H9 (cell line): ENCODE results near the gene WDR33. TPM values are rescaled to one million over a fixed set of nuclear protein-coding genes. Genes with fewer than 3 reads are reported as not detected.
A peak's percentile ranks its signal among the peaks of the same experiment; 100 is the strongest.

Experiments
- DNase-seq: peaks from one replicate; pipeline ENCODE4 v3.0.0-alpha.2; 2017
- H2AFZ ChIP-seq: one replicate; pipeline ENCODE4 v1.6.1; 2013; ENCODE audit warnings: mild to moderate bottlenecking, low read length, control low read depth, moderate library complexity
- H2AK5ac ChIP-seq: 2 replicates; pipeline ENCODE4 v1.6.1; 2013; ENCODE audit warnings: low read length, control low read depth, mixed read lengths; ENCODE audit not compliant: insufficient read length
- H2BK120ac ChIP-seq: one replicate; pipeline ENCODE4 v1.6.1; 2013; ENCODE audit warnings: low read depth, mild to moderate bottlenecking, low read length, control low read depth, inconsistent platforms; ENCODE audit not compliant: poor library complexity, severe bottlenecking
- H2BK12ac ChIP-seq: 2 replicates; pipeline ENCODE4 v1.6.1; 2013; ENCODE audit warnings: low read length, control low read depth, mixed read lengths, low read depth; ENCODE audit not compliant: insufficient read length
- H2BK15ac ChIP-seq: 2 replicates; pipeline ENCODE4 v1.6.1; 2013; ENCODE audit warnings: low read depth, low read length, control low read depth
- H2BK20ac ChIP-seq: one replicate; pipeline ENCODE4 v1.6.1; 2013; ENCODE audit warnings: low read depth, mild to moderate bottlenecking, low read length, control low read depth, inconsistent platforms; ENCODE audit not compliant: poor library complexity, severe bottlenecking
- H2BK5ac ChIP-seq: 2 replicates; pipeline ENCODE4 v1.6.1; 2013; ENCODE audit warnings: low read length, control low read depth, mixed read lengths; ENCODE audit not compliant: insufficient read length
- H3K14ac ChIP-seq: 2 replicates; pipeline ENCODE4 v1.6.1; 2013; ENCODE audit warnings: low read length, control low read depth; ENCODE audit not compliant: insufficient read depth
- H3K18ac ChIP-seq: 2 replicates; pipeline ENCODE4 v1.6.1; 2013; ENCODE audit warnings: low read depth, mild to moderate bottlenecking, mixed read lengths, low read length, control low read depth; ENCODE audit not compliant: insufficient read length
- H3K23ac ChIP-seq: 2 replicates; pipeline ENCODE4 v1.6.1; 2013; ENCODE audit warnings: low read length, control low read depth, mixed read lengths, low read depth; ENCODE audit not compliant: insufficient read length
- H3K23me2 ChIP-seq: 2 replicates; pipeline ENCODE4 v1.6.1; 2013; ENCODE audit warnings: low read depth, mild to moderate bottlenecking, mixed read lengths, low read length, control low read depth; ENCODE audit not compliant: insufficient read length, poor library complexity, severe bottlenecking
- H3K27ac ChIP-seq: 2 replicates; pipeline ENCODE4 v1.5.1; 2013; ENCODE audit warnings: low read length, control low read depth, mixed read lengths, low read depth; ENCODE audit not compliant: insufficient read length
- H3K27me3 ChIP-seq: 2 replicates; pipeline ENCODE4 v1.6.1; 2013; ENCODE audit warnings: low read length, control low read depth, inconsistent platforms; ENCODE audit not compliant: insufficient read depth
- H3K4ac ChIP-seq: 2 replicates; pipeline ENCODE4 v1.6.1; 2013; ENCODE audit warnings: low read depth, mild to moderate bottlenecking, control low read depth, inconsistent platforms, low read length, moderate library complexity
- H3K4me1 ChIP-seq: 2 replicates; pipeline ENCODE4 v1.6.1; 2013; ENCODE audit warnings: low read length, control low read depth, inconsistent platforms; ENCODE audit not compliant: insufficient read depth
- H3K4me2 ChIP-seq: 2 replicates; pipeline ENCODE4 v1.6.1; 2013; ENCODE audit warnings: low read length, control low read depth, mixed read lengths; ENCODE audit not compliant: insufficient read length, insufficient read depth
- H3K56ac ChIP-seq: 2 replicates; pipeline ENCODE4 v1.6.1; 2013; ENCODE audit warnings: low read depth, mild to moderate bottlenecking, mixed read lengths, low read length, control low read depth; ENCODE audit not compliant: insufficient read length
- H3K79me1 ChIP-seq: 2 replicates; pipeline ENCODE4 v1.6.1; 2013; ENCODE audit warnings: low read depth, mild to moderate bottlenecking, moderate library complexity, low read length, control low read depth, inconsistent platforms; ENCODE audit not compliant: insufficient read depth, poor library complexity, severe bottlenecking
- H3K79me2 ChIP-seq: 2 replicates; pipeline ENCODE4 v1.6.1; 2013; ENCODE audit warnings: low read length, control low read depth, inconsistent platforms; ENCODE audit not compliant: insufficient read depth
- H3K9ac ChIP-seq: 2 replicates; pipeline ENCODE4 v1.6.1; 2013; ENCODE audit warnings: low read length, control low read depth, mixed read lengths; ENCODE audit not compliant: insufficient read length; ENCODE audit errors: extremely low read depth
- H3K9me3 ChIP-seq: one replicate; pipeline ENCODE4 v1.6.1; 2013; ENCODE audit warnings: low read depth, low read length, inconsistent platforms; ENCODE audit not compliant: control insufficient read depth
- H3T11ph ChIP-seq: one replicate; pipeline ENCODE4 v1.6.1; 2013; ENCODE audit warnings: mild to moderate bottlenecking, low read length, control low read depth, inconsistent platforms
- H4K20me1 ChIP-seq: one replicate; pipeline ENCODE4 v1.6.1; 2013; ENCODE audit not compliant: control insufficient read depth, insufficient read length, insufficient read depth
- H4K5ac ChIP-seq: 2 replicates; pipeline ENCODE4 v1.6.1; 2013; ENCODE audit warnings: low read depth, mild to moderate bottlenecking, mixed read lengths, low read length, control low read depth; ENCODE audit not compliant: insufficient read length
- H4K8ac ChIP-seq: replicated peaks from 2 replicates; pipeline ENCODE4 v1.6.1; 2013; ENCODE audit warnings: low read length, control low read depth, mixed read lengths, low read depth; ENCODE audit not compliant: insufficient read length
- H4K91ac ChIP-seq: 2 replicates; pipeline ENCODE4 v1.6.1; 2013; ENCODE audit warnings: low read depth, mild to moderate bottlenecking, moderate library complexity, mixed read lengths, low read length, control low read depth; ENCODE audit not compliant: insufficient read length
- H3K27ac Mint-ChIP-seq, 3 experiments: 2 replicates in 2 of 3; 3 replicates in 1 of 3; pipeline ENCODE4 v1.8.0; 2020 to 2021; ENCODE audit warnings: mixed read lengths in 3 of 3, mild to moderate bottlenecking in 1 of 3, moderate library complexity in 1 of 3
- H3K27me3 Mint-ChIP-seq: 2 replicates; pipeline ENCODE4 v1.8.0; 2021; ENCODE audit warnings: low read depth, mild to moderate bottlenecking, moderate library complexity, mixed read lengths
- H3K36me3 Mint-ChIP-seq, 3 experiments: 2 replicates in 2 of 3; 3 replicates in 1 of 3; pipeline ENCODE4 v1.8.0; 2020 to 2021; ENCODE audit warnings: low read depth in 3 of 3, mixed read lengths in 3 of 3; ENCODE audit not compliant: insufficient read depth in 1 of 3
- H3K4me1 Mint-ChIP-seq, 2 experiments: 2 replicates each; pipeline ENCODE4 v1.8.0; 2020; ENCODE audit warnings: mixed read lengths in 2 of 2
- H3K4me3 Mint-ChIP-seq, 2 experiments: 2 replicates in 1 of 2; 3 replicates in 1 of 2; pipeline ENCODE4 v1.8.0; 2020 to 2021; ENCODE audit warnings: mild to moderate bottlenecking in 2 of 2, mixed read lengths in 2 of 2, moderate library complexity in 1 of 2
- H3K9me3 Mint-ChIP-seq, 2 experiments: 2 replicates in 1 of 2; 3 replicates in 1 of 2; pipeline ENCODE4 v1.8.0; 2020; ENCODE audit warnings: mild to moderate bottlenecking in 2 of 2, mixed read lengths in 2 of 2, moderate library complexity in 1 of 2
- CTCF ChIP-seq: fragments of 200-600 bp; sonication (generic); conservative IDR thresholded peaks from 3 replicates; pipeline ENCODE4 v1.8.0; 2021; ENCODE audit warnings: antibody characterized with exemption, mild to moderate bottlenecking
- WGBS: extraction: QIAGEN DNeasy Blood & Tissue Kit; methylation state at CpG from one replicate; pipeline ENCODE4 v1.1.7; 2013; ENCODE audit warnings: missing lambda C conversion rate, low lambda C conversion rate, mixed read lengths; ENCODE audit not compliant: insufficient read length; ENCODE audit errors: extremely low coverage; 5-methylcytosine and 5-hydroxymethylcytosine counted together
- total RNA-seq: library from RNA; stranded (reverse); gene quantifications from 2 replicates; pipeline ENCODE4 v1.2.1, GENCODE V29; 2021

Gene WDR33
- total RNA-seq, 1 experiment from 2014 or later: 86.0 TPM

- Histone ChIP-seq H3T11ph (no peak overlapping the region), H3K23ac (no peak overlapping the region), H3K14ac (no peak overlapping the region), H4K5ac (no peak overlapping the region), H2BK15ac (no peak overlapping the region), H3K4me1 (no peaks in the 10 kb centered on the region), H2BK12ac (no peak overlapping the region), H2AFZ (no peak overlapping the region), H3K23me2 (no peaks in the 10 kb centered on the region), H3K18ac (no peak overlapping the region), H3K9me3 (no peaks in the 10 kb centered on the region), H2BK5ac (no peak overlapping the region), H3K4me2 (no peak overlapping the region), H4K91ac (no peak overlapping the region), H2BK120ac (no peak overlapping the region), H3K27ac (no peak overlapping the region), H3K79me1 (peaks cover 3% of the 10 kb centered on the region), H4K20me1 (no peaks in the 10 kb centered on the region), H3K27me3 (no peaks in the 10 kb centered on the region), H3K79me2 (peaks cover 5% of the 10 kb centered on the region; the same call in 1 of the 2 replicates), H3K4ac (no peak overlapping the region), H2BK20ac (no peak overlapping the region), H2AK5ac (no peak overlapping the region), H3K56ac (no peak overlapping the region), H3K9ac (no peak overlapping the region), H4K8ac (no peak overlapping the region)
- no peak for TF ChIP-seq CTCF
- no peaks in the 10 kb centered on the region for H3K27me3 Mint-ChIP-seq
- peaks cover 11 to 44% (median 44%) of the 10 kb centered on the region in 3 experiments; a peak in 6 of 7 replicates for H3K36me3 Mint-ChIP-seq
- H3K4me1 Mint-ChIP-seq: peaks cover 4% of the 10 kb centered on the region in 2 experiments
- peak overlapping the region; percentile 0 to 69 (median 1); a peak in 4 of 7 replicates for H3K27ac Mint-ChIP-seq
- no peaks in the 10 kb centered on the region for H3K9me3 Mint-ChIP-seq
- no CpG with 5 or more reads among the region's 6 CpGs for WGBS
- no peak overlapping the region for H3K4me3 Mint-ChIP-seq
- no peak for DNase-seq
Observed at GRCh38 chr2:127768775-127769479, 42.0 kb downstream of the WDR33 start.
